A172 (cell line): ENCODE data around the gene ASMT. TPM values are rescaled to one million over a fixed set of nuclear protein-coding genes. Genes with fewer than 3 reads are reported as not detected.
"Not testable (repeated sequence)": the region's sequence is repeated elsewhere in the genome, so short reads cannot be mapped to it uniquely, and the experiment has no call there.

Experiments used
- DNase-seq: peaks from one replicate; pipeline ENCODE4 v3.0.0-alpha.2; 2015; ENCODE audit warnings: low spot score
- total RNA-seq: library from RNA; depleted of rRNA; stranded (reverse); fragments of >200 nt; shearing (Covaris generic); gene quantifications from 2 replicates; pipeline ENCODE4 v1.2.3, GENCODE V29; 2014

Gene ASMT
- total RNA-seq, 1 experiment from 2014 or later: not detected

GRCh38 chrX:1597345-1598020 lies 17.4 kb upstream of the ASMT start:
- no peak for DNase-seq

GRCh38 chrX:1598021-1598875 lies 16.6 kb upstream of the ASMT start:
- DNase-seq: no peak

- no peak for DNase-seq
These were observed 15.7 kb upstream of the ASMT start for GRCh38 chrX:1598876-1599790.

- DNase-seq: no peak
These were observed 15.0 kb upstream of the ASMT start for GRCh38 chrX:1599791-1600405.

- no peak for DNase-seq
These were observed 14.3 kb upstream of the ASMT start for GRCh38 chrX:1600406-1601050.

- no peak for DNase-seq
These were observed 13.7 kb upstream of the ASMT start for GRCh38 chrX:1601051-1601767.

- no peak for DNase-seq
These were observed 13.1 kb upstream of the ASMT start for GRCh38 chrX:1601768-1602085.

- no peak for DNase-seq
These were observed 12.6 kb upstream of the ASMT start for GRCh38 chrX:1602299-1602698.

GRCh38 chrX:1606496-1606895 lies 8.4 kb upstream of the ASMT start:
- DNase-seq: no peak

- no peak for DNase-seq
These were observed 5.5 kb upstream of the ASMT start for GRCh38 chrX:1609311-1609710.

- no peak for DNase-seq
These were observed 5.1 kb upstream of the ASMT start for GRCh38 chrX:1609762-1610161.

GRCh38 chrX:1610166-1610565 lies 4.7 kb upstream of the ASMT start:
- DNase-seq: no peak

- DNase-seq: no peak
These were observed 4.1 kb upstream of the ASMT start for GRCh38 chrX:1610736-1611135.

GRCh38 chrX:1612641-1613286 lies 2.1 kb upstream of the ASMT start:
- DNase-seq: no peak

- DNase-seq: no peak
These were observed 3.8 kb downstream of the ASMT start for GRCh38 chrX:1618689-1619088.

- DNase-seq: no peak
These were observed 8.8 kb downstream of the ASMT start for GRCh38 chrX:1623691-1624090.

GRCh38 chrX:1624158-1624860 lies 9.4 kb downstream of the ASMT start:
- DNase-seq: not testable (repeated sequence)

- DNase-seq: not testable (repeated sequence)
These were observed 10.0 kb downstream of the ASMT start for GRCh38 chrX:1624861-1625215.

- DNase-seq: no peak
These were observed 14.4 kb downstream of the ASMT start for GRCh38 chrX:1629244-1629643.

GRCh38 chrX:1646009-1646408 lies 31.1 kb downstream of the ASMT start:
- DNase-seq: no peak
